HEK293 (cell line): ENCODE data around the gene SPATA2.

Experiments used
- PRDM10 ChIP-seq: fragments of 450-650 bp; formaldehyde crosslinking; IDR thresholded peaks from 2 replicates; pipeline ENCODE4 v1.5.1; 2016; ENCODE audit warnings: missing biosample characterization, missing genetic modification characterization
- ZNF138 ChIP-seq: fragments of 450-650 bp; formaldehyde crosslinking; IDR thresholded peaks from 2 replicates; pipeline ENCODE4 v1.5.1; 2016; ENCODE audit warnings: missing biosample characterization, missing genetic modification characterization, borderline replicate concordance
- ZNF248 ChIP-seq: fragments of 450-650 bp; formaldehyde crosslinking; IDR thresholded peaks from 2 replicates; pipeline ENCODE4 v1.5.1; 2017; ENCODE audit warnings: missing biosample characterization, missing genetic modification characterization

DNA sequence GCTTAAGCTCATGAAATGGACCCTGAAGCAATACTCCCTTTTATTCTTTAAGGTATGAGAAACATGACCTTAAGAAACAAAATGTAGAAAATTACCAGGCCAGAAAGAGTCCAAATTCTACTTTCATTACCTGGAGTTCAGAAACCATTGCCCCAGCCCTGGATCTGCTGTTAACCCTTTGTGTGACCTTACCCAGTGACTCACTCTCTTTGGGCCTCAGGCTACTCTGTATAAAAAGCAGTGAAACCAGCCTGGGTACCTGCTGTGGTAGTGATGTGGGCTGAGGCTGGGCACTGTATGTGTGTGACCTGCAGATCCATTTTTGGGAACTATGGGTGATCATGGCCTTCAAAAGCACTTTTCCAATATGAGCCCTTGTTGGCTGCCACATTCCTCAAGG lies 55.5 kb downstream of the SPATA2 start:
- no peak for TF ChIP-seq ZNF138 (tag by site-specific recombination)
- no peak for TF ChIP-seq ZNF248
- no peak for TF ChIP-seq PRDM10 (tag by site-specific recombination)
